Measurements from ENCODE around the gene CLEC4A.
"Not testable (repeated sequence)": the region's sequence is repeated elsewhere in the genome, so short reads cannot be mapped to it uniquely, and the experiment has no call there.

CLEC4A gene

GRCh38 chr12:8156416-8156815 lies 33.0 kb downstream of the CLEC4A start:
- Histone ChIP-seq H3K79me2 (ENCODE audit: insufficient read depth, low read depth) (no peaks in the 10 kb centered on the region), H3K4me2 (no peak overlapping the region), H3K27ac (no peak overlapping the region), H3K4me3 (IDR thresholded peaks at IDR 0.05; ENCODE audit: insufficient read depth, low read depth, low read length) (no peak overlapping the region), H2AFZ (ENCODE audit: low read depth) (no peak overlapping the region), H3K9ac (no peak overlapping the region), H3K36me3 (ENCODE audit: insufficient read depth) (no peaks in the 10 kb centered on the region), H3K27me3 (ENCODE audit: insufficient read depth, low read depth) (no peaks in the 10 kb centered on the region), H4K20me1 (ENCODE audit: insufficient read depth) (no peaks in the 10 kb centered on the region), H3K4me1 (ENCODE audit: low read depth, poor library complexity, severe bottlenecking) (peaks cover 10% of the 10 kb centered on the region)
- TF ChIP-seq, protein P1, sequence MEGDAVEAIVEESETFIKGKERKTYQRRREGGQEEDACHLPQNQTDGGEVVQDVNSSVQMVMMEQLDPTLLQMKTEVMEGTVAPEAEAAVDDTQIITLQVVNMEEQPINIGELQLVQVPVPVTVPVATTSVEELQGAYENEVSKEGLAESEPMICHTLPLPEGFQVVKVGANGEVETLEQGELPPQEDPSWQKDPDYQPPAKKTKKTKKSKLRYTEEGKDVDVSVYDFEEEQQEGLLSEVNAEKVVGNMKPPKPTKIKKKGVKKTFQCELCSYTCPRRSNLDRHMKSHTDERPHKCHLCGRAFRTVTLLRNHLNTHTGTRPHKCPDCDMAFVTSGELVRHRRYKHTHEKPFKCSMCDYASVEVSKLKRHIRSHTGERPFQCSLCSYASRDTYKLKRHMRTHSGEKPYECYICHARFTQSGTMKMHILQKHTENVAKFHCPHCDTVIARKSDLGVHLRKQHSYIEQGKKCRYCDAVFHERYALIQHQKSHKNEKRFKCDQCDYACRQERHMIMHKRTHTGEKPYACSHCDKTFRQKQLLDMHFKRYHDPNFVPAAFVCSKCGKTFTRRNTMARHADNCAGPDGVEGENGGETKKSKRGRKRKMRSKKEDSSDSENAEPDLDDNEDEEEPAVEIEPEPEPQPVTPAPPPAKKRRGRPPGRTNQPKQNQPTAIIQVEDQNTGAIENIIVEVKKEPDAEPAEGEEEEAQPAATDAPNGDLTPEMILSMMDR (conservative IDR thresholded peaks at IDR 0.05; ENCODE audit: low read depth, low read length) = no peak

- Histone ChIP-seq H3K9ac (no peak within 1 kb of the TSS), H2AFZ (ENCODE audit: low read depth) (no peak within 1 kb of the TSS), H3K36me3 (ENCODE audit: insufficient read depth) (no peaks in the 10 kb centered on the region), H3K27me3 (ENCODE audit: insufficient read depth, low read depth) (no peaks in the 10 kb centered on the region), H4K20me1 (ENCODE audit: insufficient read depth) (no peaks in the 10 kb centered on the region), H3K27ac (no peak within 1 kb of the TSS), H3K4me1 (ENCODE audit: low read depth, poor library complexity, severe bottlenecking) (peaks cover 10% of the 10 kb centered on the region), H3K79me2 (ENCODE audit: insufficient read depth, low read depth) (no peaks in the 10 kb centered on the region), H3K4me2 (no peak within 1 kb of the TSS), H3K4me3 (IDR thresholded peaks at IDR 0.05; ENCODE audit: insufficient read depth, low read depth, low read length) (no peak within 1 kb of the TSS)
- TF ChIP-seq, protein P1 (conservative IDR thresholded peaks at IDR 0.05; ENCODE audit: low read depth, low read length) = no peak
Measured at GRCh38 chr12:8156845-8157244, 33.4 kb downstream of the CLEC4A start, which contains the start of gene ZNF705A. TSS of gene ZNF705A (plus strand) at chr12:8157015. CDS start at chr12:8172626, 15,611 bp downstream.

- Histone ChIP-seq H4K20me1 (ENCODE audit: insufficient read depth) (no peaks in the 10 kb centered on the region), H3K4me1 (ENCODE audit: low read depth, poor library complexity, severe bottlenecking) (peaks cover 10% of the 10 kb centered on the region), H3K27ac (no peak overlapping the region), H3K27me3 (ENCODE audit: insufficient read depth, low read depth) (no peaks in the 10 kb centered on the region), H3K79me2 (ENCODE audit: insufficient read depth, low read depth) (no peaks in the 10 kb centered on the region), H3K4me3 (IDR thresholded peaks at IDR 0.05; ENCODE audit: insufficient read depth, low read depth, low read length) (no peak overlapping the region), H2AFZ (ENCODE audit: low read depth) (no peak overlapping the region), H3K4me2 (no peak overlapping the region), H3K9ac (no peak overlapping the region), H3K36me3 (ENCODE audit: insufficient read depth) (no peaks in the 10 kb centered on the region)
- TF ChIP-seq, protein P1 (conservative IDR thresholded peaks at IDR 0.05; ENCODE audit: low read depth, low read length) = no peak
Measured at GRCh38 chr12:8157484-8158198, 34.2 kb downstream of the CLEC4A start.

DNA sequence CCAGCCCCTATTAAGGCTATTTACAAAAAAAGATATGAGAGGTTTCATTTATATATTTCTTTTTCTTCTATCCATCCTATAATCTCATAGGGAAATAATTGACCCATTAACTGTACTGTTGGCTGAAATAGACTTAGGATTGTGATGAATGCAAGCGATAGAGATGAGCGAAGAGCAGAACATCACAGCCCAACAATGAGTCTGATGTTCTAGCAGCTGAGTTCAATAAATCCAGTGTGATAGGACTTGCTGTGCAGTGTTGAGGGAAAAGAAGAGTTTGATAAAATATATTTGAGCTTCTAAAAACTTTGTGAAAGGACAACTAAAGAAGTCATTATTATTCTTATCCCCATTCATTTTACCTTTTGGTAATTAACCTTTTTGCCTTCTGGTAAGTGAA lies 49.5 kb downstream of the CLEC4A start:
- H3K79me2 ChIP-seq (ENCODE audit: insufficient read depth, low read depth); H3K36me3 ChIP-seq (ENCODE audit: insufficient read depth); H2AFZ ChIP-seq (ENCODE audit: low read depth); H3K27ac ChIP-seq; H3K27me3 ChIP-seq (ENCODE audit: insufficient read depth, low read depth); H3K4me3 ChIP-seq (IDR thresholded peaks at IDR 0.05; ENCODE audit: insufficient read depth, low read depth, low read length); H3K4me2 ChIP-seq; H3K4me1 ChIP-seq (ENCODE audit: low read depth, poor library complexity, severe bottlenecking); H3K9ac ChIP-seq; H4K20me1 ChIP-seq (ENCODE audit: insufficient read depth): not testable (repeated sequence)

- H3K36me3 ChIP-seq (ENCODE audit: insufficient read depth); H3K4me1 ChIP-seq (ENCODE audit: low read depth, poor library complexity, severe bottlenecking); H3K79me2 ChIP-seq (ENCODE audit: insufficient read depth, low read depth); H3K27ac ChIP-seq; H3K4me3 ChIP-seq (IDR thresholded peaks at IDR 0.05; ENCODE audit: insufficient read depth, low read depth, low read length); H3K27me3 ChIP-seq (ENCODE audit: insufficient read depth, low read depth); H4K20me1 ChIP-seq (ENCODE audit: insufficient read depth): not testable (repeated sequence)
- Histone ChIP-seq H3K4me2 (peak overlapping the region; percentile 29; the same call in 1 of the 2 replicates), H2AFZ (ENCODE audit: low read depth) (peak overlapping the region; percentile 69), H3K9ac (peak overlapping the region; percentile 47; the same call in 1 of the 2 replicates)
- TF ChIP-seq, protein P1 (conservative IDR thresholded peaks at IDR 0.05; ENCODE audit: low read depth, low read length) = peak; percentile 59
Measured at GRCh38 chr12:8179989-8180585, 56.7 kb downstream of the CLEC4A start.

DNA sequence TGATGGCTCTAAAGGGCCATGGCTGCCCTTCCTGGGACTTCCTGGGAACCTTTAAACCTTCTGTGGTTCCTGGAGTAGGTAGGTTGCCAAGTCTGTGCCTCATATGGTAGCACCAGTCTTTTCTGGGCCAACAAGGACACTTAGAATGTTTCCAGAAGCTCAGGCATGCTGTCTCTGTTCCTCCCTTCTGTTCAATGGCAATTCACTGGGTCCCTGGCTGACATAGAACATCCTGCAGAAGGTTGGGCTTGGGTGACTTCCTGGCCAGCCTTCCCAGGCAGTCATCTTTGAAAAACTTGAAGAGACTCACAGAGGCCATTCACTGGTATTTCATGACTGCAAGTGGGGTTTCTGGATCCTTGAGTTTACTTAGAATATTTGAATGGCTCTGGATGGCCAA lies 57.9 kb downstream of the CLEC4A start:
- not testable (repeated sequence) for H3K27ac ChIP-seq; H3K4me1 ChIP-seq (ENCODE audit: low read depth, poor library complexity, severe bottlenecking); H3K4me2 ChIP-seq; H3K9ac ChIP-seq; H4K20me1 ChIP-seq (ENCODE audit: insufficient read depth); H3K36me3 ChIP-seq (ENCODE audit: insufficient read depth); H2AFZ ChIP-seq (ENCODE audit: low read depth); H3K27me3 ChIP-seq (ENCODE audit: insufficient read depth, low read depth); H3K4me3 ChIP-seq (IDR thresholded peaks at IDR 0.05; ENCODE audit: insufficient read depth, low read depth, low read length); H3K79me2 ChIP-seq (ENCODE audit: insufficient read depth, low read depth)

DNA sequence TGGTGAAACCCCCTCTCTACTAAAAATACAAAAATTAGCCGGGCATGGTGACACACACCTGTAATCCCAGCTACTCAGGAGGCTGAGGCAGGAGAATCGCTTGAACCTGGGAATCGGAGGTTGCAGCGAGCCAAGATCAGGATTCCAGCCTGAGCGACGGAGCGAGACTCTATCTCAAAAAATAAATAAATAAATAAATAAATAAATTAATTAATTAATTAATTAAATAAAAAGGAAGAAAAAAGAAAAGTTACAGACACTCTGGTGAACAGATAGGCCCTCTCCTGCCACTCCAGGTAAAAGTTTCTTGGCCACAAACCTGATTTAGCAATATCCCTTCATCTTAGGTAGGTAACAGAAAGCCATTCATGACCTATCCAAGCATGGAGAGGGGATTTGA lies 59.5 kb downstream of the CLEC4A start:
- H3K36me3 ChIP-seq (ENCODE audit: insufficient read depth); H3K4me1 ChIP-seq (ENCODE audit: low read depth, poor library complexity, severe bottlenecking); H3K79me2 ChIP-seq (ENCODE audit: insufficient read depth, low read depth); H2AFZ ChIP-seq (ENCODE audit: low read depth); H3K27me3 ChIP-seq (ENCODE audit: insufficient read depth, low read depth); H3K9ac ChIP-seq; H4K20me1 ChIP-seq (ENCODE audit: insufficient read depth); H3K4me3 ChIP-seq (IDR thresholded peaks at IDR 0.05; ENCODE audit: insufficient read depth, low read depth, low read length); H3K4me2 ChIP-seq; H3K27ac ChIP-seq: not testable (repeated sequence)

Data from KMS-11 (cell line).